ENCODE results near the gene FOXO3.
A peak's percentile ranks its signal among the peaks of the same experiment; 100 is the strongest.

Gene FOXO3

GRCh38 chr6:108560463-108561308 is at the start of gene FOXO3:
Gene FOXO3, plus strand, starts transcription at chr6:108560917. Its CDS starts 292 bp downstream, at chr6:108561209.
- Histone ChIP-seq H3K9ac (ENCODE audit: insufficient read length) (peak within 1 kb of the TSS; percentile 83), H3K36me3 (ENCODE audit: insufficient read depth, low read length) (peaks cover 3% of the 10 kb centered on the region; the same call in 1 of the 2 replicates), H3K4me3 (peak within 1 kb of the TSS; percentile 94), H3K27ac (peak within 1 kb of the TSS; percentile 73), H3K9me3 (ENCODE audit: low read depth, low read length) (no peaks in the 10 kb centered on the region)
- TF ChIP-seq FOXP2 (optimal IDR thresholded peaks at IDR 0.05; ENCODE audit: control extremely low read depth, extremely low read length, insufficient read depth) (no peak), EZH2 (IDR thresholded peaks at IDR 0.05) (no peak), POLR2AphosphoS5 (IDR thresholded peaks at IDR 0.05; ENCODE audit: borderline replicate concordance, low read depth, low read length) (peak; percentile 57; the same call in 1 of the 2 replicates)
- DNase-seq (ENCODE audit: low read depth, low spot score): no peak

GRCh38 chr6:108518714-108519576 is 41.8 kb upstream of the FOXO3 start:
- no peak overlapping the region for H3K27ac ChIP-seq
- H3K9me3 ChIP-seq (ENCODE audit: low read depth, low read length): no peaks in the 10 kb centered on the region
- H3K4me3 ChIP-seq: no peak overlapping the region
- no peak overlapping the region for H3K9ac ChIP-seq (ENCODE audit: insufficient read length)
- no peaks in the 10 kb centered on the region for H3K36me3 ChIP-seq (ENCODE audit: insufficient read depth, low read length)
- no peak for DNase-seq (ENCODE audit: low read depth, low spot score)
- TF ChIP-seq POLR2AphosphoS5 (IDR thresholded peaks at IDR 0.05; ENCODE audit: borderline replicate concordance, low read depth, low read length) (no peak), FOXP2 (optimal IDR thresholded peaks at IDR 0.05; ENCODE audit: control extremely low read depth, extremely low read length, insufficient read depth) (no peak), EZH2 (IDR thresholded peaks at IDR 0.05) (no peak)

GRCh38 chr6:108521616-108522107 is 39.1 kb upstream of the FOXO3 start:
- TF ChIP-seq FOXP2 (optimal IDR thresholded peaks at IDR 0.05; ENCODE audit: control extremely low read depth, extremely low read length, insufficient read depth) (no peak), EZH2 (IDR thresholded peaks at IDR 0.05) (no peak), POLR2AphosphoS5 (IDR thresholded peaks at IDR 0.05; ENCODE audit: borderline replicate concordance, low read depth, low read length) (no peak)
- Histone ChIP-seq H3K36me3 (ENCODE audit: insufficient read depth, low read length) (no peaks in the 10 kb centered on the region), H3K27ac (no peak overlapping the region), H3K9me3 (ENCODE audit: low read depth, low read length) (no peaks in the 10 kb centered on the region), H3K9ac (ENCODE audit: insufficient read length) (no peak overlapping the region), H3K4me3 (no peak overlapping the region; the same call in 1 of the 2 replicates)
- no peak for DNase-seq (ENCODE audit: low read depth, low spot score)

- Histone ChIP-seq H3K27ac (no peak overlapping the region), H3K9ac (ENCODE audit: insufficient read length) (no peak overlapping the region), H3K36me3 (ENCODE audit: insufficient read depth, low read length) (no peaks in the 10 kb centered on the region), H3K9me3 (ENCODE audit: low read depth, low read length) (no peaks in the 10 kb centered on the region), H3K4me3 (no peak overlapping the region)
- DNase-seq (ENCODE audit: low read depth, low spot score): no peak
- TF ChIP-seq POLR2AphosphoS5 (IDR thresholded peaks at IDR 0.05; ENCODE audit: borderline replicate concordance, low read depth, low read length): no peak
- no peak for TF ChIP-seq FOXP2 (optimal IDR thresholded peaks at IDR 0.05; ENCODE audit: control extremely low read depth, extremely low read length, insufficient read depth)
- TF ChIP-seq EZH2 (IDR thresholded peaks at IDR 0.05): no peak
Observed at GRCh38 chr6:108523697-108524096, 37.0 kb upstream of the FOXO3 start.

- H3K9ac ChIP-seq (ENCODE audit: insufficient read length): no peak overlapping the region
- no peak overlapping the region for H3K4me3 ChIP-seq
- H3K36me3 ChIP-seq (ENCODE audit: insufficient read depth, low read length): no peaks in the 10 kb centered on the region
- H3K9me3 ChIP-seq (ENCODE audit: low read depth, low read length): no peaks in the 10 kb centered on the region
- H3K27ac ChIP-seq: no peak overlapping the region
- DNase-seq (ENCODE audit: low read depth, low spot score): no peak
- TF ChIP-seq EZH2 (IDR thresholded peaks at IDR 0.05) (no peak), FOXP2 (optimal IDR thresholded peaks at IDR 0.05; ENCODE audit: control extremely low read depth, extremely low read length, insufficient read depth) (no peak), POLR2AphosphoS5 (IDR thresholded peaks at IDR 0.05; ENCODE audit: borderline replicate concordance, low read depth, low read length) (no peak)
Observed at GRCh38 chr6:108524528-108525248, 36.0 kb upstream of the FOXO3 start.

GRCh38 chr6:108526739-108527174 is 34.0 kb upstream of the FOXO3 start:
- H3K36me3 ChIP-seq (ENCODE audit: insufficient read depth, low read length): no peaks in the 10 kb centered on the region
- TF ChIP-seq POLR2AphosphoS5 (IDR thresholded peaks at IDR 0.05; ENCODE audit: borderline replicate concordance, low read depth, low read length) (no peak), EZH2 (IDR thresholded peaks at IDR 0.05) (no peak), FOXP2 (optimal IDR thresholded peaks at IDR 0.05; ENCODE audit: control extremely low read depth, extremely low read length, insufficient read depth) (no peak)
- no peaks in the 10 kb centered on the region for H3K9me3 ChIP-seq (ENCODE audit: low read depth, low read length)
- DNase-seq (ENCODE audit: low read depth, low spot score): no peak
- no peak overlapping the region for H3K9ac ChIP-seq (ENCODE audit: insufficient read length)
- H3K4me3 ChIP-seq: no peak overlapping the region
- no peak overlapping the region for H3K27ac ChIP-seq

GRCh38 chr6:108528878-108529277 is 31.8 kb upstream of the FOXO3 start:
- DNase-seq (ENCODE audit: low read depth, low spot score): no peak
- Histone ChIP-seq H3K27ac (no peak overlapping the region), H3K9ac (ENCODE audit: insufficient read length) (no peak overlapping the region), H3K36me3 (ENCODE audit: insufficient read depth, low read length) (no peaks in the 10 kb centered on the region), H3K4me3 (no peak overlapping the region), H3K9me3 (ENCODE audit: low read depth, low read length) (no peaks in the 10 kb centered on the region)
- TF ChIP-seq FOXP2 (optimal IDR thresholded peaks at IDR 0.05; ENCODE audit: control extremely low read depth, extremely low read length, insufficient read depth): no peak
- TF ChIP-seq EZH2 (IDR thresholded peaks at IDR 0.05): no peak
- no peak for TF ChIP-seq POLR2AphosphoS5 (IDR thresholded peaks at IDR 0.05; ENCODE audit: borderline replicate concordance, low read depth, low read length)
